ENCODE results near the gene DNMT3B. TPM values are rescaled to one million over a fixed set of nuclear protein-coding genes. Genes with fewer than 3 reads are reported as not detected.
A peak's percentile ranks its signal among the peaks of the same experiment; 100 is the strongest.

DNMT3B gene
- total and polyA plus RNA-seq, 4 donors: 0.25 to 1.9 (median 0.75) TPM

GRCh38 chr20:32784369-32785080 is 22.3 kb downstream of the DNMT3B start:
- no peaks in the 10 kb centered on the region for H3K36me3 ChIP-seq (ENCODE audit: control insufficient read depth in 1 of 2, insufficient read depth in 2 of 2, low read length in 1 of 2)
- WGBS, 2 donors: 86 to 89% methylated on average over 13 of the region's 13 CpGs
- no peak overlapping the region for H3K27ac ChIP-seq (ENCODE audit: low read depth in 1 of 2, low read length in 2 of 2)
- ATAC-seq (ENCODE audit: low FRiP score): no peak
- no peaks in the 10 kb centered on the region for H3K9me3 ChIP-seq (ENCODE audit: control insufficient read depth, low read length)
- H3K4me1 ChIP-seq (ENCODE audit: control insufficient read depth in 1 of 2, insufficient read depth in 2 of 2, low read length in 2 of 2): no peaks in the 10 kb centered on the region
- no peak for DNase-seq
- H3K4me3 ChIP-seq (ENCODE audit: low read length in 2 of 2): no peak overlapping the region
- no peaks in the 10 kb centered on the region for H3K27me3 ChIP-seq (ENCODE audit: control insufficient read depth in 1 of 2, insufficient read depth in 2 of 2, low read length in 1 of 2)
- intact Hi-C loops (cut with DNase I): no loop called here

- 95 to 96% methylated on average over 16 of the region's 16 CpGs for WGBS, 2 donors
- Histone ChIP-seq H3K36me3 (ENCODE audit: control insufficient read depth in 1 of 2, insufficient read depth in 2 of 2, low read length in 1 of 2) (no peaks in the 10 kb centered on the region), H3K4me1 (ENCODE audit: control insufficient read depth in 1 of 2, insufficient read depth in 2 of 2, low read length in 2 of 2) (no peaks in the 10 kb centered on the region), H3K9me3 (ENCODE audit: control insufficient read depth, low read length) (no peaks in the 10 kb centered on the region), H3K27ac (ENCODE audit: low read depth in 1 of 2, low read length in 2 of 2) (no peak overlapping the region), H3K4me3 (ENCODE audit: low read length in 2 of 2) (no peak overlapping the region), H3K27me3 (ENCODE audit: control insufficient read depth in 1 of 2, insufficient read depth in 2 of 2, low read length in 1 of 2) (no peaks in the 10 kb centered on the region)
- intact Hi-C loops (cut with DNase I): no loop called here
- no peak for ATAC-seq (ENCODE audit: low FRiP score)
- DNase-seq: no peak
Observed at GRCh38 chr20:32786059-32786760, 24.0 kb downstream of the DNMT3B start.

- intact Hi-C loops (cut with DNase I): no loop called here
- 92 to 93% methylated on average over 16 of the region's 16 CpGs for WGBS, 2 donors
Observed at GRCh38 chr20:32787168-32787567, 25.0 kb downstream of the DNMT3B start.

GRCh38 chr20:32789896-32790750 is 27.9 kb downstream of the DNMT3B start:
- peak; percentile 91 for ATAC-seq (ENCODE audit: low FRiP score)
- Histone ChIP-seq H3K36me3 (ENCODE audit: control insufficient read depth in 1 of 2, insufficient read depth in 2 of 2, low read length in 1 of 2) (no peaks in the 10 kb centered on the region), H3K27ac (ENCODE audit: low read depth in 1 of 2, low read length in 2 of 2) (no peak overlapping the region), H3K9me3 (ENCODE audit: control insufficient read depth, low read length) (no peaks in the 10 kb centered on the region), H3K4me1 (ENCODE audit: control insufficient read depth in 1 of 2, insufficient read depth in 2 of 2, low read length in 2 of 2) (no peaks in the 10 kb centered on the region), H3K4me3 (ENCODE audit: low read length in 2 of 2) (no peak overlapping the region), H3K27me3 (ENCODE audit: control insufficient read depth in 1 of 2, insufficient read depth in 2 of 2, low read length in 1 of 2) (no peaks in the 10 kb centered on the region)
- peak; percentile 84 to 87 for DNase-seq
- intact Hi-C loops (cut with DNase I): loop anchor here in 1 of 2 donors (10.0 kb wide), 1 partner anchor 505 kb away; no protein-coding TSS in a partner anchor
- WGBS, 2 donors: 68 to 73% methylated on average over 6 of the region's 6 CpGs

More at GRCh38 chr20:32787168-32787567, 25.0 kb downstream of the DNMT3B start:
- Histone ChIP-seq H3K27ac (ENCODE audit: low read depth in 1 of 2, low read length in 2 of 2) (no peak overlapping the region), H3K36me3 (ENCODE audit: control insufficient read depth in 1 of 2, insufficient read depth in 2 of 2, low read length in 1 of 2) (no peaks in the 10 kb centered on the region), H3K9me3 (ENCODE audit: control insufficient read depth, low read length) (no peaks in the 10 kb centered on the region), H3K4me3 (ENCODE audit: low read length in 2 of 2) (no peak overlapping the region), H3K27me3 (ENCODE audit: control insufficient read depth in 1 of 2, insufficient read depth in 2 of 2, low read length in 1 of 2) (no peaks in the 10 kb centered on the region), H3K4me1 (ENCODE audit: control insufficient read depth in 1 of 2, insufficient read depth in 2 of 2, low read length in 2 of 2) (no peaks in the 10 kb centered on the region)
- ATAC-seq (ENCODE audit: low FRiP score) (no peak), DNase-seq (no peak)

- 90 to 96% methylated on average over 3 of the region's 3 CpGs for WGBS, 2 donors
- no peaks in the 10 kb centered on the region for H3K36me3 ChIP-seq (ENCODE audit: control insufficient read depth in 1 of 2, insufficient read depth in 2 of 2, low read length in 1 of 2)
- no peaks in the 10 kb centered on the region for H3K27me3 ChIP-seq (ENCODE audit: control insufficient read depth in 1 of 2, insufficient read depth in 2 of 2, low read length in 1 of 2)
- no peak for DNase-seq
- no peak overlapping the region for H3K27ac ChIP-seq (ENCODE audit: low read depth in 1 of 2, low read length in 2 of 2)
- no peak overlapping the region for H3K4me3 ChIP-seq (ENCODE audit: low read length in 2 of 2)
- intact Hi-C loops (cut with DNase I): loop anchor here in 1 of 2 donors (10.0 kb wide), 1 partner anchor 504 kb away; no protein-coding TSS in a partner anchor
- no peaks in the 10 kb centered on the region for H3K4me1 ChIP-seq (ENCODE audit: control insufficient read depth in 1 of 2, insufficient read depth in 2 of 2, low read length in 2 of 2)
- no peak for ATAC-seq (ENCODE audit: low FRiP score)
- no peaks in the 10 kb centered on the region for H3K9me3 ChIP-seq (ENCODE audit: control insufficient read depth, low read length)
Observed at GRCh38 chr20:32790751-32791057, 28.5 kb downstream of the DNMT3B start.

- 83 to 84% methylated on average over 3 of the region's 3 CpGs for WGBS, 2 donors
- ATAC-seq (ENCODE audit: low FRiP score): no peak
- Histone ChIP-seq H3K4me3 (ENCODE audit: low read length in 2 of 2) (no peak overlapping the region), H3K27ac (ENCODE audit: low read depth in 1 of 2, low read length in 2 of 2) (no peak overlapping the region), H3K9me3 (ENCODE audit: control insufficient read depth, low read length) (no peaks in the 10 kb centered on the region), H3K36me3 (ENCODE audit: control insufficient read depth in 1 of 2, insufficient read depth in 2 of 2, low read length in 1 of 2) (no peaks in the 10 kb centered on the region), H3K4me1 (ENCODE audit: control insufficient read depth in 1 of 2, insufficient read depth in 2 of 2, low read length in 2 of 2) (no peaks in the 10 kb centered on the region), H3K27me3 (ENCODE audit: control insufficient read depth in 1 of 2, insufficient read depth in 2 of 2, low read length in 1 of 2) (no peaks in the 10 kb centered on the region)
- intact Hi-C loops (cut with DNase I): loop anchor here in 1 of 2 donors (10.0 kb wide), 1 partner anchor 502 kb away; no protein-coding TSS in a partner anchor
- DNase-seq: no peak
Observed at GRCh38 chr20:32792316-32792715, 30.1 kb downstream of the DNMT3B start.

GRCh38 chr20:32792731-32793458 is 30.7 kb downstream of the DNMT3B start:
- no peaks in the 10 kb centered on the region for H3K9me3 ChIP-seq (ENCODE audit: control insufficient read depth, low read length)
- DNase-seq (no peak), ATAC-seq (ENCODE audit: low FRiP score) (no peak)
- 85 to 88% methylated on average over 13 of the region's 13 CpGs for WGBS, 2 donors
- no peaks in the 10 kb centered on the region for H3K27me3 ChIP-seq (ENCODE audit: control insufficient read depth in 1 of 2, insufficient read depth in 2 of 2, low read length in 1 of 2)
- intact Hi-C loops (cut with DNase I): loop anchor here in 1 of 2 donors (10.0 kb wide), 1 partner anchor 502 kb away; no protein-coding TSS in a partner anchor
- H3K27ac ChIP-seq (ENCODE audit: low read depth in 1 of 2, low read length in 2 of 2): no peak overlapping the region
- no peaks in the 10 kb centered on the region for H3K36me3 ChIP-seq (ENCODE audit: control insufficient read depth in 1 of 2, insufficient read depth in 2 of 2, low read length in 1 of 2)
- no peaks in the 10 kb centered on the region for H3K4me1 ChIP-seq (ENCODE audit: control insufficient read depth in 1 of 2, insufficient read depth in 2 of 2, low read length in 2 of 2)
- H3K4me3 ChIP-seq (ENCODE audit: low read length in 2 of 2): no peak overlapping the region

GRCh38 chr20:32796383-32796948 is 34.3 kb downstream of the DNMT3B start:
- 74 to 76% methylated on average over 3 of the region's 3 CpGs for WGBS, 2 donors
- no peak overlapping the region for H3K27ac ChIP-seq (ENCODE audit: low read depth in 1 of 2, low read length in 2 of 2)
- no peaks in the 10 kb centered on the region for H3K4me1 ChIP-seq (ENCODE audit: control insufficient read depth in 1 of 2, insufficient read depth in 2 of 2, low read length in 2 of 2)
- H3K4me3 ChIP-seq (ENCODE audit: low read length in 2 of 2): no peak overlapping the region
- H3K27me3 ChIP-seq (ENCODE audit: control insufficient read depth in 1 of 2, insufficient read depth in 2 of 2, low read length in 1 of 2): no peaks in the 10 kb centered on the region
- H3K36me3 ChIP-seq (ENCODE audit: control insufficient read depth in 1 of 2, insufficient read depth in 2 of 2, low read length in 1 of 2): no peaks in the 10 kb centered on the region
- no peak for ATAC-seq (ENCODE audit: low FRiP score)
- no peak for DNase-seq
- no peaks in the 10 kb centered on the region for H3K9me3 ChIP-seq (ENCODE audit: control insufficient read depth, low read length)
- intact Hi-C loops (cut with DNase I): loop anchor here in 1 of 2 donors (10.0 kb wide), 1 partner anchor 498 kb away; no protein-coding TSS in a partner anchor

Data from aorta (tissue), 5 donors.